Loucy (cell line): ENCODE results near the gene CADM2.

ENCODE experiments used
- H2AFZ ChIP-seq: fragments of 200-600 bp; sonication (generic); 2 replicates; pipeline ENCODE4 v1.6.0; 2016; ENCODE audit warnings: antibody characterized with exemption, mild to moderate bottlenecking, low read length, moderate library complexity
- H3F3A ChIP-seq: fragments of 200-600 bp; 2 replicates; pipeline ENCODE4 v1.6.0; 2016; ENCODE audit warnings: antibody characterized with exemption, low read depth, mild to moderate bottlenecking
- H3K27me3 ChIP-seq: fragments of 200-600 bp; sonication (generic); 2 replicates; pipeline ENCODE4 v1.6.1; 2014; ENCODE audit warnings: low read length, mild to moderate bottlenecking; ENCODE audit not compliant: insufficient read depth, poor library complexity, severe bottlenecking
- H3K36me3 ChIP-seq: fragments of 200-600 bp; sonication (generic); 2 replicates; pipeline ENCODE4 v1.6.1; 2016; ENCODE audit warnings: low read length; ENCODE audit not compliant: insufficient read depth
- H3K4me1 ChIP-seq: fragments of 200-600 bp; sonication (generic); 2 replicates; pipeline ENCODE4 v1.5.1; 2014; ENCODE audit warnings: low read length, mild to moderate bottlenecking; ENCODE audit not compliant: insufficient read depth, poor library complexity, severe bottlenecking
- H3K4me2 ChIP-seq: fragments of 200-600 bp; sonication (generic); 2 replicates; pipeline ENCODE4 v1.6.0; 2014; ENCODE audit warnings: antibody characterized with exemption, low read length, low read depth, mild to moderate bottlenecking; ENCODE audit not compliant: poor library complexity, severe bottlenecking
- H3K4me3 ChIP-seq: fragments of 200-600 bp; sonication (generic); 2 replicates; pipeline ENCODE4 v1.5.1; 2014; ENCODE audit warnings: low read length, mild to moderate bottlenecking, mixed read lengths; ENCODE audit not compliant: poor library complexity, severe bottlenecking
- H3K79me2 ChIP-seq: fragments of 200-600 bp; sonication (generic); 2 replicates; pipeline ENCODE4 v1.6.1; 2014; ENCODE audit warnings: low read length; ENCODE audit not compliant: insufficient read depth
- H3K9ac ChIP-seq: fragments of 200-600 bp; sonication (generic); 2 replicates; pipeline ENCODE4 v1.6.0; 2014; ENCODE audit warnings: mild to moderate bottlenecking, low read depth, low read length, moderate library complexity; ENCODE audit not compliant: poor library complexity, severe bottlenecking
- H3K9me2 ChIP-seq: fragments of 200-600 bp; sonication (generic); replicated peaks from 2 replicates; pipeline ENCODE4 v1.6.1; 2016; ENCODE audit warnings: low read depth, low read length, mixed read lengths
- H3K9me3 ChIP-seq: fragments of 200-600 bp; sonication (generic); 2 replicates; pipeline ENCODE4 v1.6.1; 2014; ENCODE audit warnings: mild to moderate bottlenecking, antibody characterized with exemption, low read length, low read depth; ENCODE audit not compliant: insufficient read depth
- H4K20me1 ChIP-seq: fragments of 200-600 bp; sonication (generic); 2 replicates; pipeline ENCODE4 v1.6.0; 2014; ENCODE audit warnings: antibody characterized with exemption, low read length, mild to moderate bottlenecking; ENCODE audit not compliant: insufficient read depth, poor library complexity, severe bottlenecking
- EZH2phosphoT487 ChIP-seq: fragments of 200-600 bp; IDR thresholded peaks from 2 replicates; pipeline ENCODE4 v1.6.1; 2018; ENCODE audit warnings: antibody characterized with exemption, mild to moderate bottlenecking, moderate library complexity, borderline replicate concordance
- TF ChIP-seq, protein P1 (sequence below): fragments of 200-600 bp; sonication (generic); conservative IDR thresholded peaks from 2 replicates; pipeline ENCODE4 v1.5.1; 2014; ENCODE audit warnings: mild to moderate bottlenecking, antibody characterized with exemption, low read length

The CADM2 gene

DNA sequence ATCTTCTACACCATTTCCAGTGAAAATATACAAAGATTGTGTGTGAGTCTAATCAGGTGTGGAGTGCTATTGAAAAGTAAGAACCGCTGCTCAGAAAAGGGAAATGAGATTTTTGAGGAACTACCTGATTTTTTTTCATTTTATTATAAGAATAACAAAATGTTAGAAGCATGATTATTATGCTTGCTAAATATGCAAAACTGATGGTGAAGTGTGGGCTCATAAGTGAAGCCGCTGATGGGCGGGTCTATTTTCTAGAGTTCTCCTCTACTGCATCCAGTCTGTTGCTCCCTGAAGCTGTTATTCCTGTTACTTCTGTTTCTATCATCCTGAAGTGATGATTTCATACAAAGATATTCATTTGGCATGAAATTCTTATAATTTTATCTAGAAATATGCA lies 612.0 kb downstream of the CADM2 start:
- no peak overlapping the region for H3K4me2 ChIP-seq
- no peaks in the 10 kb centered on the region for H3K4me1 ChIP-seq
- no peak overlapping the region for H2AFZ ChIP-seq
- no peak overlapping the region for H3K4me3 ChIP-seq
- TF ChIP-seq EZH2phosphoT487 = no peak
- TF ChIP-seq, protein P1, sequence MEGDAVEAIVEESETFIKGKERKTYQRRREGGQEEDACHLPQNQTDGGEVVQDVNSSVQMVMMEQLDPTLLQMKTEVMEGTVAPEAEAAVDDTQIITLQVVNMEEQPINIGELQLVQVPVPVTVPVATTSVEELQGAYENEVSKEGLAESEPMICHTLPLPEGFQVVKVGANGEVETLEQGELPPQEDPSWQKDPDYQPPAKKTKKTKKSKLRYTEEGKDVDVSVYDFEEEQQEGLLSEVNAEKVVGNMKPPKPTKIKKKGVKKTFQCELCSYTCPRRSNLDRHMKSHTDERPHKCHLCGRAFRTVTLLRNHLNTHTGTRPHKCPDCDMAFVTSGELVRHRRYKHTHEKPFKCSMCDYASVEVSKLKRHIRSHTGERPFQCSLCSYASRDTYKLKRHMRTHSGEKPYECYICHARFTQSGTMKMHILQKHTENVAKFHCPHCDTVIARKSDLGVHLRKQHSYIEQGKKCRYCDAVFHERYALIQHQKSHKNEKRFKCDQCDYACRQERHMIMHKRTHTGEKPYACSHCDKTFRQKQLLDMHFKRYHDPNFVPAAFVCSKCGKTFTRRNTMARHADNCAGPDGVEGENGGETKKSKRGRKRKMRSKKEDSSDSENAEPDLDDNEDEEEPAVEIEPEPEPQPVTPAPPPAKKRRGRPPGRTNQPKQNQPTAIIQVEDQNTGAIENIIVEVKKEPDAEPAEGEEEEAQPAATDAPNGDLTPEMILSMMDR = no peak
- no peaks in the 10 kb centered on the region for H3K36me3 ChIP-seq
- no peaks in the 10 kb centered on the region for H3F3A ChIP-seq
- no peaks in the 10 kb centered on the region for H3K79me2 ChIP-seq
- H3K9me2 ChIP-seq = no peaks in the 10 kb centered on the region
- H3K9me3 ChIP-seq = no peaks in the 10 kb centered on the region
- H3K9ac ChIP-seq = no peak overlapping the region
- H4K20me1 ChIP-seq = no peaks in the 10 kb centered on the region
- no peaks in the 10 kb centered on the region for H3K27me3 ChIP-seq

DNA sequence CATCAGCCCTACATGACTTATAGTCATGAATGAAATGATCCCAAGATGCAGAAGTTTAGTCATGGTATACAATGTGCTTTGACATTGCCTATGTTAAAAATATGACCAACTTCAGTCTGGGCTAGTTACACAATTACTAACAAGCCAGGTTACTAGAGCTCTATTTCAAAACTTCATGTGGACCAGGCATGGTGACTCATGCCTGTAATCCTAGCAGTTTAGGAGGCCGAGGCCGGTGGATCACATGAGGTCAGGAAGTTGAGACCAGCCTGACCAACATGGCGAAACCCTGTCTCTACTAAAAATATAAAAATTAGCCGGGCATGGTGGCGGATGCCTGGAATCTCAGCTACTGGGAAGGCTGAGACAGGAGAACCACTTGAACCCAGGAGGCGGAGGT lies 613.0 kb downstream of the CADM2 start:
- H3F3A ChIP-seq = no peaks in the 10 kb centered on the region
- H3K9me2 ChIP-seq = no peaks in the 10 kb centered on the region
- H3K79me2 ChIP-seq = no peaks in the 10 kb centered on the region
- H3K27me3 ChIP-seq = no peaks in the 10 kb centered on the region
- H3K4me3 ChIP-seq = no peak overlapping the region
- H2AFZ ChIP-seq = no peak overlapping the region
- TF ChIP-seq, protein P1 = no peak
- TF ChIP-seq EZH2phosphoT487 = no peak
- no peaks in the 10 kb centered on the region for H3K4me1 ChIP-seq
- no peaks in the 10 kb centered on the region for H3K9me3 ChIP-seq
- H3K9ac ChIP-seq = no peak overlapping the region
- no peaks in the 10 kb centered on the region for H4K20me1 ChIP-seq
- H3K36me3 ChIP-seq = no peaks in the 10 kb centered on the region
- no peak overlapping the region for H3K4me2 ChIP-seq

DNA sequence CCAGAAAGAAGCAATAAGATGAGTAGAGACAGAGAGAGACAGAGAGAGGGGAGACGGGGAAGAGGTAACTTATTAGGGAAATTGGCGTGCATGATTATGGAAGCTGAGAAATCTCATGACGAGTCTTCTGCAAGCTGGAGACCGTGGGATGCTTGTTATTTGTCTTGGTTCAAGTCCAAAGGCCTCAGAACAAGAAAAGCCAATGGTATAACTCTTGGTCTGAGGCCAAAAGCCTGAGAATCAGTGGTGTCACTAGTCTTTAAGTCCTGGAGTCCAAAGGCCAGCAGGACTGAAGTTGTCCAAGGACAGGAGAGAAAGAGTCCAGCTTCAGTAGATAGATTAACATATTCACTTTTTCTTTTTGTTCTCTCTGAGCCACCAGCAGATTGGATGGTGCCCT lies 613.6 kb downstream of the CADM2 start:
- Histone ChIP-seq H4K20me1 (no peaks in the 10 kb centered on the region), H3K36me3 (no peaks in the 10 kb centered on the region), H3K9me3 (no peaks in the 10 kb centered on the region), H3K79me2 (no peaks in the 10 kb centered on the region), H3K9ac (no peak overlapping the region), H3K4me1 (no peaks in the 10 kb centered on the region), H3F3A (no peaks in the 10 kb centered on the region), H3K9me2 (no peaks in the 10 kb centered on the region), H3K27me3 (no peaks in the 10 kb centered on the region), H3K4me2 (no peak overlapping the region), H2AFZ (no peak overlapping the region), H3K4me3 (no peak overlapping the region)
- TF ChIP-seq, protein P1 = no peak
- TF ChIP-seq EZH2phosphoT487 = no peak
